Measurements from ENCODE around the gene MXD1.
"Not testable (repeated sequence)": the region's sequence is repeated elsewhere in the genome, so short reads cannot be mapped to it uniquely, and the experiment has no call there.

MXD1 gene

DNA sequence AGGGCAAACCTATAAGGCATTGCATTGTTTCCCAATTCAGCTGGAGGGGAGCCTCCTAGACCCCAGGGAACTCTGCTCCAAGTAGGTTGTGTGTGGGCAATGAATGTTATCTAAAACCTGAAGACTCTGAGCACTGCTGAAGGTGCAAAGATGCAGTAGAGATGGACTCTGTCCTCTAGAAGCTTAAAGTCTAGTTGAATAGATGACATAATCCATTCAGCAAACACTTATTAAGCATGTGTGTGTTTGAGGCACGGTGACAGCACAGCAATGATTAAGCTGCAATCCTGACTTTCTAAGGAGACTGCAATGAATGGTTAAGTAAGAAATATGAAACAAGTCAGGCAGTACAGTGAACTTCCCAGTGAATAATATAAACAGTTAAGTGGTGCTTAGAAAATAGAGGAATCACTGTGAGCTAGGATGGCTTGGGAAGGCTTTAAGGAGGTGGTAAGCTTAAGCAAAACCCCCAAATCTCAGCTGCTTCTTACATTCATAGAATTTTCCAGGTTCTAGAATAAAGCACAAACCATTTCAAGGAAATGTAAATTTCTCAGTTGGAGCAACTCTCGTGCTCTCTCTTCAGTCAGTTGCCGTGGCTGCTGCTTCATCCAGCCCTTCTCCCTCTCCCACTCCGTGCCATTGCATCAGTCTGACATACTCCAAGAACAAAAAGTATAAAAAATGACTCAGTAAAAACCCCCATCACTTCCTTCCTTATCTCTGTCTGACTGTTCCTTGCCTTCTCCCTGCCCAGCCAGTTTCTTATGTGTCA is 19.1 kb downstream of the MXD1 start:
- peak; percentile 13 for DNase-seq

DNA sequence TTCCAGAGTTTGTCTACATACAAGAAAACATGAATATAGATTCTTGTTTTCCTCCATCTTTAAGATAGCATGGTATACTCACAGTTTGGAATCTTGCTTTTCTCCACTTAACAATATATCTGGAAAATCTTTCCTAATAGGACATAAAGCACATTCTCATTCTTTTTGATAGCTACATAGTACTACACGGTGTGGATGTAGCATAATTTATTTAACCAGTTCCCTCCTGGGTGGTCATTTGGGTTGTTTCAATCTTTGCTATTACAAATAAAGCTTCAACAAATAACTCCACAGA is 19.7 kb downstream of the MXD1 start:
- DNase-seq: no peak

DNA sequence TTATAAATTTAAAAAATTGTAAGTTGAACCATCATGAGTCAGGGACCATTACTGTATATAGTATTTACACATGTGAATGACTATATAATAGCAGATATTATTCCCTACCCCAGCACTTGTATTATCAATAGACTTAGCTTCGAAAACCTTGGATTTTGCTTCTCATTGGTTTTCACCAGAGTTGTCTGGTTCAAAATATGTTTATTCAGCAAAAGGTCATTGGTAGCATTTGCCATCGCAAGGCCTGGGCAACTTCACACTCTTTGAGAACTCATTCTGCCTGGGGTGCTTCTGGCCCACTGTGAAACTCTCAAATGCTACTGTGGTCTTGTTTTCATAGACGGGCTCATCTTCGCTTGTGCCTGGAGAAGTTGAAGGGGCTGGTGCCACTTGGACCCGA is 20.1 kb downstream of the MXD1 start:
- no peak for DNase-seq

DNA sequence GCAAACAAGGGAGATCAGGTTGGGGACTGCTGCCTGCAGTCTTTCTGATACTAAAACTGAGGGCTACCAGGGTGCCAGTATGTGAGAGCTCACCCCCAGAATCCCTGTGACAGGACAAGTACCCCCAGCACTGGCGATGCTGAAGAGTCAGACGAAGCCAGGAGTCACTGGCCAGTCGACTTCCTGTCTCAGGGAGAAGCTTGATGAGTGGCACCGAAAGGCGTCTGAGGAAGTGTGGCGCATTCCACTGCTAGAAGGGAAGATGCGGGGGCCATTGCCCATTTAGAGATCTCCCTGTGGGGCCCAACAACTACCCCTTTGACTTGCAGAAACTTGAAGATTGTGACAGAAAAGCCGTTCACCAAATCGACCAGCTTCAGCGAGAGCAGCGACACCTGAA is 22.0 kb downstream of the MXD1 start:
- no peak for DNase-seq

DNA sequence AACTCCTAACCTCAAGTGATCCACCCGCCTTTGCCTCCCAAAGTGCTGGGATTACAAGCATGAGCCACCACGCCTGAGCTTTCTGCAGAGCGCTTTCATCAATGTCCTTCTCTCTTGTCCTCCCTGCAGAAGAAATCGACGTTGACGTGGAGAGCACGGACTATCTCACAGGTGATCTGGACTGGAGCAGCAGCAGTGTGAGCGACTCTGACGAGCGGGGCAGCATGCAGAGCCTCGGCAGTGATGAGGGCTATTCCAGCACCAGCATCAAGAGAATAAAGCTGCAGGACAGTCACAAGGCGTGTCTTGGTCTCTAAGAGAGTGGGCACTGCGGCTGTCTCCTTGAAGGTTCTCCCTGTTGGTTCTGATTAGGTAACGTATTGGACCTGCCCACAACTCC is 23.1 kb downstream of the MXD1 start:
- DNase-seq: no peak

DNA sequence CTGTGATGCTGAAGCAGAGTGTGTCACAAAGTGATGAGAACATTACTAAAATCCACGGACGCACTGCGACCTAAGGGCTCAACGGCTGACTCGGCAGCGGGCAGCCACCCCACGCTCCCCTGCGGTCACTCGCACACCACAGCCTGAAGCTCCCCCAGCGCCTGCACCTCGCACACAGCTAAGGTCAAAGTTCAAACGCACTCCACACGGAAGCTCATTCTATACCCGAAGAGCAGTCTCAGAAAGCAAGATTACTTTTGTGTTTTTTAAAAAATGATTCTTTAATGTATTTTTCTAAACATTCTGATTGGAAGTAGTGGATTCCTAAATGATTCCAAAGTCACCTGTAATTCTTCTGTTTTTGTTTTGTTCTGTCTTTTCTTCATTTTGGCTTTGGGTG is 24.8 kb downstream of the MXD1 start:
- DNase-seq: no peak

DNA sequence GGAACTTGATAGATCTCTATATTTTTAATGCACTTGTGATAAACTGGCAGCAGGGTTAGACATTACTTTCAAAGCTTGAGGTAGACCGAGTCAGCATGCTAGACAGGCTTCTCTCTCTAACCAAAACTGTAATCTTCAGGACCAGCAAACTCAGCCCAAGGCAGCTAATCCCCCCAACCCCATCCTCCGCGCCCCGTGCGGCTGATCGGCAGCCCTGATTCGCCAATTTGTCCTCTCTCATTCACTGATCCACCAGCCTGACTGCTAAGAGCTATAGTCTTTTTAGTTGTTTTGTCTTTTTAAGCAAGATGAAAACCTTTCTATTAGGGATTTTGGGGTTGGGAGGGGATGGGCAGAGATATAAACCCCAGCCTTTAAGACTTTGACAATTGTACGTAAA is 25.8 kb downstream of the MXD1 start:
- DNase-seq: no peak

DNA sequence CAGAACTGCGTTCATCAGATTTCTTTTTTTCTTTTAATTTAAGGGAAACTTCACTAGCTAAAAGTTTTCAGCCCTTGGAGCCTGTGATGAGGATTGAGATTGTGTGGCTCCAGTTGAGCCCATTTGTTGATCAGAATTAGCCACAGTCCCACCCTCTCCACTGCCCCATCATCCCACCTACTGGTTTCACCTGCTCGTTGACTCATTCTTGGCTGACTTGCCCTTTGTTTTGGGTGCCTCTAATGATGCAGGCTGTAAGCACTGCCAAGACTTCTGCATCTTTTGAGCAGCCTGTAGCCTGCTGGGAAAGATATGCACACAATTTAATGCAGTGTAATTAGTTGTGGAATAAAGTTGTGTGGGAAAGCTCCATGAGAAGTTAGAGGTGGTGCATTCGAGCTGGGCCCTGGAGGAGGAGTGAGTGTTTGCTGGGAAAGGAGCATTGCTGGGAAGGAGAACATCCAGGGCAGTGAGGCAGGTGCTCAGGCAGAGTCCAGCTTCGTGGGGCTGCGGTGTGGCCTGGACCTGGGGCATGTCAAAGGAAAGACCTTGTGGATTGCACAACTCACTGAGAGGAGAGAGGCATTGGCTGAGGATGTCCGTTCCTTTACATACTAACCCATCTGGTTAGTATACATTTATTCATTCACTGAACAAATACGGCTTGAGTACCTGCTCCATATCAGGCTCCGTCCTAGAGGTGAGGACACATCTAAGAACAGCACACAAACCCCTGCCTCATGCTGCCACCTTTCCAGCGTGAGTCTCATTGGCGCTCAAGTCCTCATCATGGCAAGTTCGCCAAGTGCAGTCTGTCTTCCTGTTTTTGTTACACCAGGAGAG is 28.3 kb downstream of the MXD1 start:
- no peak for DNase-seq

DNA sequence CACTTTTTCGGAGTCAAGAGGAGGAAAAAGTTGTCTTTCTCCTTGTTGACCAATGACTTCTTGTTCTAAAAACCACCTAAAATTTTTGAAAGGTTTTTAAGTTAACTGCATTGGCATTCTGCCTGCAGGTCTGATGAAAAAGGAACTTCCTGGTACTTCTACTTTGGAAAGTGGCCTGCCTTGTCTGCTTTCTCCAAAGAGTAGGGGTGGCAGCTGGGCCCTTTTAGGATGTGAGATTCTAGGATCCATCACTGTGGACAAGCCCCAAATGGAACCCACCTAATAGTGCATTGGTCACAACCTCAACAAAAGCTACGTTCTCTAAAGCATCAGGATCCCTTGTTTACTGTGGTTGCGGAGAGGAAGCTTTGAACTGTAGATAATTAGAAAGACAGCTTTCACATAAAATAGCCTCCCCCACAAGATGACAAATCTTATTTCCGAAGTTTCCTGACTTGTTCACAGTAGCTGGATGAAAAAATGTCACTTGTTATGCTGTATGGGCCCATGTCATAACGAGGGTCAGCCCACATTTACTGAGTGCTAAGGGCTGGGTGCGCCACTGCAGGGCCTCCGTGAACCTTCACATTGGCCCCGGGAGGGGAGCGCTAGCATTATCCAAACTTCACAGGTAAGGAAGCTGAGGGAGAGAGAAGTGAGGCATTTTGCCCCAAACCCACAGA is 29.1 kb downstream of the MXD1 start:
- DNase-seq: no peak

DNA sequence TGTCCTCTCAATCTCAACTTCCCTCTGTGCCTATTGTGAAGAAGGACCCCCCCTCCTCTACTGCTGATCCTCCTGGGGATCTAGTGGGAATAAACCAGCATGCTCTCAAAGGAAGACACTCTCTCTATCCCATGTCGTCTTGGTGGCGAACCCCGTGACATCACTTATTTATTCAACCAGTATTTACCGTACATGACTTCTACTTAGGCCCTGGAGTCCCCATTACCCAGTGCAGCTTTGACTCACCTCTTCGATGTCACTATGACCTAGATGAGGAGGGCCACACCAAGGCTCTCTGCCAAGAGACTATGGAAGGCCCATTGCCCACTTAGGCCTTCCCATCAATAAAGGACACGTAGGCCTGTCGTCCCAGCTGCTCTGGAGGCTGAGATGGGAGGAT is 29.8 kb downstream of the MXD1 start:
- DNase-seq: no peak

DNA sequence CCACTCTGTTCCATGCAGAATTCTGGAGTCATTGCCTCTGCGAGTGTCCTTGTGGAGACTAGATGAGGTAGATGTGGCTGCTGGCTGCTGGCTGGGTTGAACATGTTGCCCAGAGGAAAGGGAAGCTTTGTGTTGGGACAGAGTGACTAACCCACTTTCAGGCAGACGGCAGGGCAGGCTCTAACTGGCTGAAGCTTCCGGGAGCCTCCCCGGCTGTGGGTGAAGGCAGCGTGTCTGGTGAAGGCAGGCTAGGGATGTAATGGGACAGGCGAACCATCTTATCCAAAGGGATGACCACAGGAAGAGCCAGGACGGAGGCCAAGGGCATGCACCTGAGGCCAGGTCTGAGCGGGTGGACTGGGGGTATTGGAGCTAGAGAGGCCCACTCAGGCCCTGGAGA is 30.5 kb downstream of the MXD1 start:
- DNase-seq: no peak

DNA sequence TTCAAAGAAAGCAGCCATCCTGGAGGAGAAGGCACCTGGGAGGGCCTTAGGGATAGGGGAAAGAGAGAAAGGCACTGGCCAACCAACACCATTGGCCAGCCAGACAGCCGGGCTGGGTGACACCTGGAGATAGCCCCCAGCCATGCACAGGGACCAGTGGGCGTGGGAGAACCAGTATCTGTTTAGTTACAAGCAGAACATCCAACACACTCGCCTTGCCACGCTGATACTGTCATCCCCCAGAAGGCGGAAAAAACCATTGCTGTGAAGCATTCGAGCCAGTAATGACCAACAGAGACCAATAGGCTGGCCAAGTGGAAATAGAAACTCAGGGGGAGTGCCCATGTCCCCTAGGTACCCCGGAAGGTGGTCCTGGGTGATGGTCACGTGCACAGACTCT is 31.0 kb downstream of the MXD1 start:
- no peak for DNase-seq

DNA sequence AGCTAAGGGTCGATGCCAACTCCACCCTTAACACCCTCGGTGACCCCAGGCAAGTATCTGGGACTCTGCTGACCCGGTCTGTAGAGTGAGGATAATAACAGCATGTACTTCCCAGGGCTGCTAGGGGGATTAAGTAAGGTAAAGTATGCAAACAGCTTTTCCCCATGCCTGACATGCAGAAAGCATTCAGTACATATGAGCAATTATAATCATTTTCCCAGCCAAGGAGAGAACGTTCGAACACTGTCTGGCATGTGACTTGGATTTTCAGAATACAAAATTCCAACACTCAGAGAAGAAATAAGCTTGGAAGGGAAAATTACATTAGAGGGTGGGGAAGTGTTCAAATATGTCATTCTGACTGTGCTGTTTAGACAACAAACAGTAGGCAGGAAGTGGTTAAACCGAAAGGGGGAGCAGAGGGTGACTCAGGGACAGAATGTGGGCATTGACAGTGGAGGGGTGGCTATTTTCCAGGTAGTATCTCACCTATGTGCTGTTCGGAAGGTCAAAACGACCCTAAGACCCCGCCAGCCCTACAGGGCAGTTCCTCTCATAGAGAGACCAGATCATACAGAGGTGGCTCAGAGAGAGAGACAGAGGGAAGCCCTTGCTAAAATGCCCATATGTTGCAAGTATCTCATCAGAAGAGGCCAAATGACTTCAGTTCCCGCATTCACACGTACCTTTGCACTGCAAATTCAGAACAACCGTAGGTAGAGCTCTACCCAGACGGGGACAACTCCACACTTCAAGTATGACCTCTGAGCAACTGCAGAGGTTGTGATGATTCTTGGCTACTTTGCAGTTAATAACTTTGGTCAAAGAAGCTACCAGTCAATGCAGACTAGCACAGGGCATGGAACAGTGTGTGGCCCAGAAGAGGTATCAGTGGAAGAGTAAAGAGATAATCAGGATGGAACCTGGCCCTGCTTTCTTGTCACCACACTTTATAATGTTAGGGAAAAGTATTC is 31.7 kb downstream of the MXD1 start:
- peak; percentile 59 for DNase-seq

DNA sequence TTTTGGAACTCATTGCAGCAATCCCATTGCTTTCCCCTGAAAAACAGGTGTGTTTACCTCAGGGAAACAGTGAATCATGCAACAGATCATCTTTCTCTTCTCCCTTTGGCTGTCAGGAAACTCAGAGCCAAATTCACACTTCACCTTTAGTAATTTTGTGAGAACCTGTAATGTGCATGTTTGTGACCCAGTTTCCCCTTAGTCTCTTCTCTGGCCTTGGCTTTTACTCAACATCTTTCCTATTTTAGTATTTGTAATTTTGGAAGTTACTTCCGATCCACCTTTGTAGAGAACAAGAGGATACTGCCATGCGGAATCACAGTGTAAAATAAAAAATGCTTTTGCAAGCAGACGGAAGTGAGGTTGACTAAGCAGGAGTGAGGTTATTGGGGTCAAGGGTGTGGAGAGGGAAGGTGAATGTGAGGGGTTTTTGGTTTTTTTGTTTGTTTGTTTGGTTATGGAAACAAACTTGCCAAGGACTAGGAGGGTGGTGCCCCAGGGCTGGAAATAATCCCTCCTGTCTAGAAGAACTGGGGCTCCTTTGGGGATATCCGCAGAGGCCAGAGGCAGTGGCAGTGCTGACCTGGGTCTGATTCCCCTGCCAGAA is 32.5 kb downstream of the MXD1 start:
- no peak for DNase-seq

DNA sequence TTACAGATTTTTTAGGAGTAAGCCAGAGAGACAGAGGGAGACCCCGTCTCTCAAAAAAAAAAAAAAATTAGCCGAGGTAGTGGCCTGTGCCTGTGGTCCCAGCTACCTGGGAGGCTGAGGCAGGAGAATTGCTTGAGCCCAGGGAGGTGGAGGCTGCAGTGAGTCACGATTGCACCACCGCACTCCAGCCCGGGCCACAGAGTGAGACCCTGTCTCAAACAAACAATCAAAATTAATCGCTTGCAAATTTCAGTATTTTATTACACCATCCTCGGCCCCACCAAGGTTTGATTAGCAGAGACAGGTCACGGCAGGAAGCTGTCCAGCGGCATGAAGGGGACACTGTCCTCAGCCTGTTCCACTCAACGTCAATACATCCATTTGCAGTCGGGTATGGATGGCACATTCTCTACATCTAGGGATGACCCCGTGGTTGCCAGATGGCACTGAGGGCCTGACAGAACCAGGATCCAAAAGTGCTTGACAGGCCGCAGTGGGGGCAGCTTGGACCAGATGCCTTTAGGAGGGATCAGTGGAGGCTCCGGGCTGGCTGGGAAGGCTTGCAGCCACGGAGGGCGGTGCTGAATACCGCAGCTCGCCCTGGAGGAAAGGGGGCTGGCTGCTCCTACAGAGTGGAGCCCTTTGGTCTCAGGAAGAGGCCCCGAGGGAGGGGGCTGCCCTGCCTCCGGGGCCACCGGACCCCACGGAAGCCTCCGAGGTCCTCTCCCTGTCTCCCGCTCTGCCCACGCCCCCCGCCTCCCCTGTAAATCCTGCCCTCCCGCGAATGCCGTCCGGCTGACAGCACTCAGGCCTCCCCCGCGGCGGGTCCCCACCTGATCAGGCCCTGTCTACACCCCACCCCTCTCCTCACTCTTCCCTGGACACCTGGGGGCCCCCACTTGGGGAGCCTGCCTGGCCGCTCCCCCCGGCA is 33.4 kb downstream of the MXD1 start:
- DNase-seq: no peak

DNA sequence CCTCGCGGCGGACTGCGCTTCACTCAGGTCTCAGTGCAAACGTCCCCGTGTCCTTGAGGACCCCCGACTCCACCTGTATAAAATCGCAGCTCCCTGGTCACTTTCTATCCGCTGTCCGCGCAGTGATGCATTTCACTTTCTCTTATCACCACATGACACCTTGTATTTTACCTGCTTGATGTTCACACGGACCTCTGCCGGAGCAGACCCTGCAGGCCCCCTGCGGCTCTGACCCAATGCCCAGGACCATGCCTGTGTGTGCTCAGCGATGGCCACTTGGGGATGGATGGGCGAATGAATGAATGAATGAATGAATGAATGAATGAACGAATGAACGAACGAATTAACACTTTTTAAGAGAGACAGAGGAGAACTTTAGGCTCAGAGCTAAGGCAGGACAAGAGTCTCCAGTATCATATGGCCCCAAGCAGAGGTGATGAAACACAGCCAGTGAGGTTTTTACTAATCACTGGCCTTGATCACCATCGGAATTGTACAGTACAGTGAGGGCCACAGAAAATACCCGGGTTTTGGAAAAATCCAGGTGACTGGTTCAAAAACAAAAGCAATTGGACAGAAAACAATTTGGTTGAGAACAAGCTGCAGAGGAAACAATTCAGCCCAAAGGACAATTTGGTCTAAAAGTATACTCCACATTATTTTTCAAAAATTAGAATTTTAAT is 34.2 kb downstream of the MXD1 start:
- no peak for DNase-seq

DNA sequence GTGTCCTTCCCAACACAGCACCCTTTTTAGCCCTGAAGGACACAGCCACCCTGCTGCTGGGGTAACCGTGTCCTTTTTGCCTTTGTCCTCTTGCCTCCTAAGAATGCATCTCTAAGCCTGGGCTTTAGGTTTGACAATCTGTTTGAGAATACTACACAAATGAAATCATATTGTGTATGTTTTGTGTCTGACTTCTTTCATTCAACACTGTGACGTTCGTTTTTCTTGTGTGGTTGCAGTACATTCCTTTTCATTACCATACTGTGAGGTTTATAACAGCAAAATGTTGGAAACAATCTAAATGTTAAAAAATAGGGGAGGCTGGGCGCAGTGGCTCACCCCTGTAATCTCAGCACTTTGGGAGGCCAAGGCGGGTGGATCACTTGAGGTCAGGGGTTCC is 35.3 kb downstream of the MXD1 start:
- DNase-seq: no peak

DNA sequence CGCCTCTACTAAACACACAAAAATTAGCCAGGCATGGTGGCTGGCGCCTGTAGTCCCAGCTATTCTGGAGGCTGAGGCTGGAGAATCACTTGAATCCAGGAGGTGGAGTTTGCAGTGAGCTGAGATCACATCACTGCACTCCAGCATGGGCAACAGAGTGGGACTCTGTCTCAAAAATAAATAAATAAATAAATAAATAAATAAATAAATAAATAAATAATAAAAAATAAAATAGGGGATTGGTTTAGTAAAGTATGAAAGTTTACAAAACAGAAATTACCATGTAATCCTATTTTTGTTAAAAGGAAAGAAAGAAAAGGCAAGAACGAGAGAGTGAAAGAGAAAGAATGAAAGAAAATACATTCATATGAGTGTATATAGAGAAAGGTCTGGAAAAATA is 35.8 kb downstream of the MXD1 start:
- not testable (repeated sequence) for DNase-seq

DNA sequence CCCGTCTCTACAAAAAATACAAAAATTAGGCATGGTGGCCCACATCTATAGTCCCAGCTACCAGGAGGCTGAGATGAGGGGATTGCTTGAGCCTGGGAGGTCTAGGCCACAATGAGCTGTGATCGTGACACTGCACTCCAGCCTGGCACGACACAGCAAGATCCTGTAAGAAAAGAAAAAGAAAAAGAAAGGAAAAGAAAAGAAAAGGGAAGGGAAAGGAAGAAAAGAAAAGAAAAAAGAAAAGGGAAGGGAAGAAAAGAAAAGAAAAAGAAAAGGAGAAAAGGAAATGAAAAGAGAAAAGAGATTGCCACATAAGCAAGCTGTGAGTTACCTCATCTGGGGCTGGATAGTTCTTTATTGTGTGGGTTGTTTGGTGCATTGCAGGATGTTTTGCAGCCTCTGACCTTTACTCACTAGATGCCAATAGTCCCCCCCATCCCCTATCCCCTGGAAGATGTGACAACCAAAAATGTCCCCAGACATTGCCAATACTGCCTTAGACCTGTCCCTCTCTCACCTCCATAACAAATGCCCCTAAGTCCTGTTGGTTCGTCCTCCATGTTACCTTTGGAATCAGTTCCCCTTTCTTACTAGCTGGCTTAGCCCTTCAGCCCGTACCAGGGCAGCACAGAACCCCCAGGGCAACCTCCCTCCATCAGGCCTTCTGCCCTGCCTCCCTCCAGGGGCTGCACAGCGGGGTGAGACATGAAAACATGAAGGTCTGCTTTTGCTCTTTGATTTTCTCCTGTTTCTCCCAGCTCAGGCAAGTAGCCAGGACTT is 37.6 kb downstream of the MXD1 start:
- no peak for DNase-seq

DNA sequence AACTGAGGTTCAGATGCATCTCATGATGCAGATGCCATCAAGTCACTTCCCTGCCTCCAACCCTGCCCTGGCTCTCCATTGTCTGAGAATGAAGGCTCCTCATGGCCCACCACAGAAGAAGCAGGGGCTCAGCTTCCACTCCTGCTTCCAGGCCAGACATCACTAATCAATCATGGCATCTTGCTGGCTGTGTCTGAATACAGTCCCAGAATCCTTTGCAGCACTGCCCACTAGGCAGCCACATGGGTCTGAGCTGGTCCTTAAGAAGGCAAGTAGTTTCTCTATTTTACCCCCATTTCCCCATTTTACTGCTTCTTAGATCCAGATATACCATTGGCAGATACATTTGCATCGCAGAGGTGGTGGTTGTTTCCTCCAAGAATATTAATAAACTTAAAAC is 39.2 kb downstream of the MXD1 start:
- no peak for DNase-seq

Measured in activated naive CD4-positive, alpha-beta T cell treated with Interleukin-2 at 50 U/mL for 16 hours (primary cell).